OCI-LY3 (cell line): ENCODE measurements around the gene PRR14L.
"Not testable (repeated sequence)": the region's sequence is repeated elsewhere in the genome, so short reads cannot be mapped to it uniquely, and the experiment has no call there.

Source experiments
- H2AFZ ChIP-seq: fragments of 200-600, 300-600 bp; shearing (Covaris generic); 2 replicates; pipeline ENCODE4 v1.6.0; 2014; ENCODE audit warnings: antibody characterized with exemption, low read depth, low read length
- H3K27ac ChIP-seq: fragments of 200-600, 300-600 bp; sonication (generic); 2 replicates; pipeline ENCODE4 v1.5.1; 2014; ENCODE audit warnings: mild to moderate bottlenecking, low read length, moderate library complexity, mixed read lengths
- H3K27me3 ChIP-seq: fragments of 200-600, 300-600 bp; sonication (generic); 2 replicates; pipeline ENCODE4 v1.6.1; 2014; ENCODE audit warnings: low read depth, low read length, mixed read lengths
- H3K36me3 ChIP-seq: fragments of 200-600, 300-600 bp; sonication (generic); replicated peaks from 2 replicates; pipeline ENCODE3; 2014; ENCODE audit warnings: low read depth, low read length, mixed read lengths
- H3K4me1 ChIP-seq: fragments of 300-600, 200-600 bp; sonication (generic); 2 replicates; pipeline ENCODE4 v1.6.1; 2014; ENCODE audit warnings: low read length, mixed read lengths
- H3K4me2 ChIP-seq: fragments of 200-600, 300-600 bp; sonication (generic); 2 replicates; pipeline ENCODE4 v1.6.1; 2014; ENCODE audit warnings: low read length, mixed read lengths
- H3K4me3 ChIP-seq: fragments of 300-600, 200-600 bp; sonication (generic); 2 replicates; pipeline ENCODE4 v1.5.1; 2014; ENCODE audit warnings: antibody characterized with exemption, mild to moderate bottlenecking, low read length, moderate library complexity
- H3K79me2 ChIP-seq: fragments of 300-600, 200-600 bp; shearing (Covaris generic); 2 replicates; pipeline ENCODE4 v1.6.1; 2014; ENCODE audit warnings: mild to moderate bottlenecking, low read length, mixed read lengths
- H3K9ac ChIP-seq: fragments of 300-600, 200-600 bp; shearing (Covaris generic); 2 replicates; pipeline ENCODE4 v1.6.0; 2014; ENCODE audit warnings: mild to moderate bottlenecking, low read length, moderate library complexity
- H3K9me3 ChIP-seq: fragments of 200-600, 300-600 bp; shearing (Covaris generic); 2 replicates; pipeline ENCODE4 v1.6.1; 2014; ENCODE audit warnings: low read length, mixed read lengths; ENCODE audit not compliant: insufficient read depth
- H4K20me1 ChIP-seq: fragments of 200-600, 300-600 bp; sonication (generic); 2 replicates; pipeline ENCODE4 v1.6.1; 2016; ENCODE audit warnings: low read length, mixed read lengths; ENCODE audit not compliant: insufficient read depth
- CTCF ChIP-seq: fragments of 200-600, 300-600 bp; sonication (generic); IDR thresholded peaks from 2 replicates; pipeline ENCODE4 v1.5.1; 2014; ENCODE audit warnings: antibody characterized with exemption, low read length, low read depth
- EZH2phosphoT487 ChIP-seq: fragments of 200-600 bp; shearing (Covaris generic); IDR thresholded peaks from 2 replicates; pipeline ENCODE4 v1.6.1; 2018; ENCODE audit warnings: antibody characterized with exemption, mixed run types, low read depth

Gene PRR14L

GRCh38 chr22:31707519-31707918 lies 42.4 kb downstream of the PRR14L start:
- no peaks in the 10 kb centered on the region for H3K9me3 ChIP-seq
- no peak overlapping the region for H3K4me3 ChIP-seq
- H2AFZ ChIP-seq, result no peak overlapping the region
- no peak overlapping the region for H3K27ac ChIP-seq
- no peaks in the 10 kb centered on the region; the same call in 1 of the 2 replicates for H4K20me1 ChIP-seq
- no peaks in the 10 kb centered on the region for H3K4me1 ChIP-seq
- TF ChIP-seq CTCF (no peak), EZH2phosphoT487 (no peak)
- H3K36me3 ChIP-seq, result peaks cover 31% of the 10 kb centered on the region
- H3K27me3 ChIP-seq, result no peaks in the 10 kb centered on the region
- no peak overlapping the region for H3K9ac ChIP-seq
- no peak overlapping the region for H3K4me2 ChIP-seq
- H3K79me2 ChIP-seq, result peaks cover 25% of the 10 kb centered on the region; the same call in 1 of the 2 replicates

GRCh38 chr22:31695423-31695822 lies 54.5 kb downstream of the PRR14L start:
- Histone ChIP-seq H3K36me3 (peaks cover 47% of the 10 kb centered on the region), H3K4me1 (peaks cover 12% of the 10 kb centered on the region), H4K20me1 (no peaks in the 10 kb centered on the region), H3K9me3 (no peaks in the 10 kb centered on the region), H3K27ac (no peak overlapping the region), H2AFZ (no peak overlapping the region), H3K4me2 (no peak overlapping the region), H3K79me2 (no peaks in the 10 kb centered on the region), H3K27me3 (no peaks in the 10 kb centered on the region), H3K4me3 (no peak overlapping the region), H3K9ac (no peak overlapping the region)
- no peak for TF ChIP-seq EZH2phosphoT487
- no peak for TF ChIP-seq CTCF

GRCh38 chr22:31694046-31694445 lies 55.9 kb downstream of the PRR14L start:
- H3K4me2 ChIP-seq, H2AFZ ChIP-seq, H3K9me3 ChIP-seq, H3K27me3 ChIP-seq, H3K4me3 ChIP-seq, H3K27ac ChIP-seq, H3K79me2 ChIP-seq, H4K20me1 ChIP-seq, H3K9ac ChIP-seq: not testable (repeated sequence)
- peaks cover 12% of the 10 kb centered on the region for H3K4me1 ChIP-seq
- H3K36me3 ChIP-seq, result peaks cover 51% of the 10 kb centered on the region

- Histone ChIP-seq H3K4me2 (no peak overlapping the region), H3K36me3 (peaks cover 51% of the 10 kb centered on the region), H3K9ac (no peak overlapping the region), H3K9me3 (no peaks in the 10 kb centered on the region), H2AFZ (no peak overlapping the region), H3K79me2 (no peaks in the 10 kb centered on the region), H4K20me1 (no peaks in the 10 kb centered on the region), H3K27ac (no peak overlapping the region), H3K4me3 (no peak overlapping the region), H3K4me1 (peaks cover 12% of the 10 kb centered on the region), H3K27me3 (no peaks in the 10 kb centered on the region)
- no peak for TF ChIP-seq CTCF
- TF ChIP-seq EZH2phosphoT487, result no peak
These were observed 57.6 kb downstream of the PRR14L start for GRCh38 chr22:31692186-31692886.
